Measurements from ENCODE around the gene PRKCD.

GRCh38 chr3:53226142-53226840 lies 65.3 kb downstream of the PRKCD start:
- TF ChIP-seq CTCF (IDR thresholded peaks at IDR 0.05; ENCODE audit: low read depth, low read length) = no peak
- TF ChIP-seq POLR2A (IDR thresholded peaks at IDR 0.05; ENCODE audit: extremely low read depth, insufficient read length) = no peak

Data from NB4 (cell line).